ENCODE measurements around the gene TMEM213.

- TF ChIP-seq EZH2 (optimal IDR thresholded peaks at IDR 0.05; ENCODE audit: low read depth, low read length) (no peak), CTCF (IDR thresholded peaks at IDR 0.05; ENCODE audit: low read length) (no peak)
Observed at GRCh38 chr7:138861051-138861450, 63.3 kb downstream of the TMEM213 start.
